ENCODE measurements around the gene UPK2. TPM values are rescaled to one million over a fixed set of nuclear protein-coding genes. Genes with fewer than 3 reads are reported as not detected.

Gene UPK2
- total and polyA plus RNA-seq, 2 of the 13 experiments (the other 11 are each of a cell fraction or from before 2014, with no cell fraction given), result not detected

- TF ChIP-seq, protein P1, sequence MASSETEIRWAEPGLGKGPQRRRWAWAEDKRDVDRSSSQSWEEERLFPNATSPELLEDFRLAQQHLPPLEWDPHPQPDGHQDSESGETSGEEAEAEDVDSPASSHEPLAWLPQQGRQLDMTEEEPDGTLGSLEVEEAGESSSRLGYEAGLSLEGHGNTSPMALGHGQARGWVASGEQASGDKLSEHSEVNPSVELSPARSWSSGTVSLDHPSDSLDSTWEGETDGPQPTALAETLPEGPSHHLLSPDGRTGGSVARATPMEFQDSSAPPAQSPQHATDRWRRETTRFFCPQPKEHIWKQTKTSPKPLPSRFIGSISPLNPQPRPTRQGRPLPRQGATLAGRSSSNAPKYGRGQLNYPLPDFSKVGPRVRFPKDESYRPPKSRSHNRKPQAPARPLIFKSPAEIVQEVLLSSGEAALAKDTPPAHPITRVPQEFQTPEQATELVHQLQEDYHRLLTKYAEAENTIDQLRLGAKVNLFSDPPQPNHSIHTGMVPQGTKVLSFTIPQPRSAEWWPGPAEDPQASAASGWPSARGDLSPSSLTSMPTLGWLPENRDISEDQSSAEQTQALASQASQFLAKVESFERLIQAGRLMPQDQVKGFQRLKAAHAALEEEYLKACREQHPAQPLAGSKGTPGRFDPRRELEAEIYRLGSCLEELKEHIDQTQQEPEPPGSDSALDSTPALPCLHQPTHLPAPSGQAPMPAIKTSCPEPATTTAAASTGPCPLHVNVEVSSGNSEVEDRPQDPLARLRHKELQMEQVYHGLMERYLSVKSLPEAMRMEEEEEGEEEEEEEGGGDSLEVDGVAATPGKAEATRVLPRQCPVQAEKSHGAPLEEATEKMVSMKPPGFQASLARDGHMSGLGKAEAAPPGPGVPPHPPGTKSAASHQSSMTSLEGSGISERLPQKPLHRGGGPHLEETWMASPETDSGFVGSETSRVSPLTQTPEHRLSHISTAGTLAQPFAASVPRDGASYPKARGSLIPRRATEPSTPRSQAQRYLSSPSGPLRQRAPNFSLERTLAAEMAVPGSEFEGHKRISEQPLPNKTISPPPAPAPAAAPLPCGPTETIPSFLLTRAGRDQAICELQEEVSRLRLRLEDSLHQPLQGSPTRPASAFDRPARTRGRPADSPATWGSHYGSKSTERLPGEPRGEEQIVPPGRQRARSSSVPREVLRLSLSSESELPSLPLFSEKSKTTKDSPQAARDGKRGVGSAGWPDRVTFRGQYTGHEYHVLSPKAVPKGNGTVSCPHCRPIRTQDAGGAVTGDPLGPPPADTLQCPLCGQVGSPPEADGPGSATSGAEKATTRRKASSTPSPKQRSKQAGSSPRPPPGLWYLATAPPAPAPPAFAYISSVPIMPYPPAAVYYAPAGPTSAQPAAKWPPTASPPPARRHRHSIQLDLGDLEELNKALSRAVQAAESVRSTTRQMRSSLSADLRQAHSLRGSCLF (CRISPR knock-in tag; IDR thresholded peaks at IDR 0.05; ENCODE audit: borderline replicate concordance), result no peak
- TF ChIP-seq GPBP1L1 (CRISPR knock-in tag; IDR thresholded peaks at IDR 0.05), result no peak
- TF ChIP-seq TRIM24 (CRISPR knock-in tag; IDR thresholded peaks at IDR 0.05), result no peak
- TF ChIP-seq, protein P2, sequence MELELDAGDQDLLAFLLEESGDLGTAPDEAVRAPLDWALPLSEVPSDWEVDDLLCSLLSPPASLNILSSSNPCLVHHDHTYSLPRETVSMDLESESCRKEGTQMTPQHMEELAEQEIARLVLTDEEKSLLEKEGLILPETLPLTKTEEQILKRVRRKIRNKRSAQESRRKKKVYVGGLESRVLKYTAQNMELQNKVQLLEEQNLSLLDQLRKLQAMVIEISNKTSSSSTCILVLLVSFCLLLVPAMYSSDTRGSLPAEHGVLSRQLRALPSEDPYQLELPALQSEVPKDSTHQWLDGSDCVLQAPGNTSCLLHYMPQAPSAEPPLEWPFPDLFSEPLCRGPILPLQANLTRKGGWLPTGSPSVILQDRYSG (CRISPR knock-in tag; IDR thresholded peaks at IDR 0.05), result no peak
- TF ChIP-seq RELA (CRISPR knock-in tag; IDR thresholded peaks at IDR 0.05), result no peak
- peak; percentile 97 for TF ChIP-seq RAD21 (CRISPR knock-in tag; IDR thresholded peaks at IDR 0.05)
- no peak for TF ChIP-seq ATF7-NPFF (CRISPR knock-in tag; IDR thresholded peaks at IDR 0.05; ENCODE audit: low read depth)
- no peak for TF ChIP-seq ZFP90 (CRISPR knock-in tag; IDR thresholded peaks at IDR 0.05; ENCODE audit: borderline replicate concordance)
- TF ChIP-seq RBM39 (IDR thresholded peaks at IDR 0.05; ENCODE audit: low read depth, low read length, poor library complexity, severe bottlenecking), result no peak
- no peak for TF ChIP-seq ZNF207 (IDR thresholded peaks at IDR 0.05; ENCODE audit: borderline replicate concordance)
- no peak for TF ChIP-seq PBX2 (CRISPR knock-in tag; IDR thresholded peaks at IDR 0.05)
- TF ChIP-seq TMF1 (CRISPR knock-in tag; IDR thresholded peaks at IDR 0.05; ENCODE audit: low read depth), result no peak
- TF ChIP-seq PPARG (CRISPR knock-in tag; conservative IDR thresholded peaks at IDR 0.05), result no peak
- TF ChIP-seq ZSCAN12 (CRISPR knock-in tag; IDR thresholded peaks at IDR 0.05), result no peak
- no peak for TF ChIP-seq ZSCAN29 (CRISPR knock-in tag; conservative IDR thresholded peaks at IDR 0.05)
- no peak for TF ChIP-seq SP1 (IDR thresholded peaks at IDR 0.05)
- TF ChIP-seq SP1 (CRISPR knock-in tag; IDR thresholded peaks at IDR 0.05), result no peak
- no peak for TF ChIP-seq ZNF383 (CRISPR knock-in tag; IDR thresholded peaks at IDR 0.05; ENCODE audit: borderline replicate concordance)
- TF ChIP-seq MEIS2 (CRISPR knock-in tag; IDR thresholded peaks at IDR 0.05), result 0 out of 2 replicates have a peak, but pooled peaks have one; percentile 21
- TF ChIP-seq, protein P3, sequence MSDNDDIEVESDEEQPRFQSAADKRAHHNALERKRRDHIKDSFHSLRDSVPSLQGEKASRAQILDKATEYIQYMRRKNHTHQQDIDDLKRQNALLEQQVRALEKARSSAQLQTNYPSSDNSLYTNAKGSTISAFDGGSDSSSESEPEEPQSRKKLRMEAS (IDR thresholded peaks at IDR 0.05), result no peak
Observed at GRCh38 chr11:118956094-118956846, at the start of gene UPK2 (continued).

All from HepG2 (cell line).